ENCODE results near the gene FAM181B. TPM values are rescaled to one million over a fixed set of nuclear protein-coding genes. Genes with fewer than 3 reads are reported as not detected.

The FAM181B gene
- total RNA-seq, 6 experiments from 2014 or later = not detected

DNA sequence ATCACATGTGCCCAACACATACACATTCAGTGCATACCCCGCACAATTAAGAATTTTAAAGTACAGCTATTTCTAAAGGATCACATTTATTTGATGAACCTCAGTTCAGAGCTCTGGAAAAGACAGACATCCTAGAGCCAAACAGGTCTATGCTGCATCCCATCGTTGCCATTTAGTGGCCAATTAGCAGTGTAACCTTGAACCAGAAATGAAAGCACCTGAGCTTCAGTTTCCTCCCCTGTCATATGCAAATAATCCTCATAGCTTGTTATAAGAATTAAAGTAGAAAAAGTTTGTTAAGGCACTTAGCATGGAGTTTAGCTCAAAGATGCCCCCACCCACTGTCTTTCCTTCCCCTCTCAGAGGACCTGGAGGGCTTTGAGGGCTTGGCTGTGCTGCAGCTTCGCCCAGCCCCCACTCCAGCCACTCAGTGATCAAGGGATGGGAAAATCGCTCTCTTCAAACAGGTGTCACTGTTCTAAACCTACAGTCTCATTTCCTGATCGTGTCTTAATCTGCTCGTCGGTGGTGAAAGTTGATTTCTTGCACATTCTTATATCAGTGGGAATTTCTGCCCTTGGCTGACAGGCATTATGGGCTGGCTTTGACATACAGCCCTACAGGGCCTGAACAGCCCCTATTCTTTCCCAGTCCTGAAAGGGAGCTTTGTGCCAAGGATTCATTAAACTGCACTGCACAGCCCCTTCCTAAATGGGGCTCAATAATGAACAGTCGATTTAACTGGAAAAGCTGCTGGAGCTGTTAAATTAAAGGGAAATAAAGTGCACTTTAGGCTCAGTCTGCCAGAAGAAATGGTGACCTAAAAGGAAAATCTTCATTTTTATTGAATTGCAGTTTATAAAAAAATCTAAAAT, 23.3 kb upstream of the FAM181B start:
- H3K27ac ChIP-seq = no peak overlapping the region
- no peaks in the 10 kb centered on the region for H3K36me3 ChIP-seq
- TF ChIP-seq, protein P1, sequence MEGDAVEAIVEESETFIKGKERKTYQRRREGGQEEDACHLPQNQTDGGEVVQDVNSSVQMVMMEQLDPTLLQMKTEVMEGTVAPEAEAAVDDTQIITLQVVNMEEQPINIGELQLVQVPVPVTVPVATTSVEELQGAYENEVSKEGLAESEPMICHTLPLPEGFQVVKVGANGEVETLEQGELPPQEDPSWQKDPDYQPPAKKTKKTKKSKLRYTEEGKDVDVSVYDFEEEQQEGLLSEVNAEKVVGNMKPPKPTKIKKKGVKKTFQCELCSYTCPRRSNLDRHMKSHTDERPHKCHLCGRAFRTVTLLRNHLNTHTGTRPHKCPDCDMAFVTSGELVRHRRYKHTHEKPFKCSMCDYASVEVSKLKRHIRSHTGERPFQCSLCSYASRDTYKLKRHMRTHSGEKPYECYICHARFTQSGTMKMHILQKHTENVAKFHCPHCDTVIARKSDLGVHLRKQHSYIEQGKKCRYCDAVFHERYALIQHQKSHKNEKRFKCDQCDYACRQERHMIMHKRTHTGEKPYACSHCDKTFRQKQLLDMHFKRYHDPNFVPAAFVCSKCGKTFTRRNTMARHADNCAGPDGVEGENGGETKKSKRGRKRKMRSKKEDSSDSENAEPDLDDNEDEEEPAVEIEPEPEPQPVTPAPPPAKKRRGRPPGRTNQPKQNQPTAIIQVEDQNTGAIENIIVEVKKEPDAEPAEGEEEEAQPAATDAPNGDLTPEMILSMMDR (IDR thresholded peaks at IDR 0.05) = no peak
- no peak for TF ChIP-seq POLR2A (IDR thresholded peaks at IDR 0.05)
- H3K9me3 ChIP-seq = no peaks in the 10 kb centered on the region
- H3K4me1 ChIP-seq = no peaks in the 10 kb centered on the region
- WGBS (ENCODE audit: insufficient coverage, low coverage, low lambda C conversion rate, missing lambda C conversion rate) = 44% methylated on average over 8 of the region's 8 CpGs
- no peaks in the 10 kb centered on the region for H3K27me3 ChIP-seq
- ATAC-seq (no peak), DNase-seq (no peak)
- intact Hi-C loops (cut with DNase I) = no loop called here
- H3K4me3 ChIP-seq = no peak overlapping the region

DNA sequence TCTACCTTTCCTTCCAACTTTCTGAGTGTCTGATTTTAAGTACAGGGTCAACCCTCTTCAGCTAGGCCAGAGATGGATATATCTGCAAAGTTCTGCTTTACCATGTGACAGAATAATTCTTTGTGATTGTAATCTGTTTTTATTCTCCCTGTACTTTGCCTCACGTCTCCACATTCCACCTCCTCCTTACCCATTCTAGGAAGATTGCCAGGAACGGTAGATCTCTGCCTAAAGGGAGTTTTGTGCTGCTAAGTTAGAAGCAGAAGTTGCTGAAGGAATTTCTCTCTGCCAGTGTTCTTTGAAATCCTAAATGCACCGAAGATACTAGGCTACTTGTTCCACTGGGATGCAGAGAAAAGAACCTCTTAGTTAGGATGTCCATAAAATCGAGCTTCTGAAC, 20.7 kb upstream of the FAM181B start:
- Histone ChIP-seq H3K4me3 (no peak overlapping the region), H3K36me3 (no peaks in the 10 kb centered on the region), H3K27me3 (no peaks in the 10 kb centered on the region), H3K27ac (no peak overlapping the region), H3K4me1 (no peaks in the 10 kb centered on the region), H3K9me3 (no peaks in the 10 kb centered on the region)
- DNase-seq (no peak), ATAC-seq (no peak)
- TF ChIP-seq POLR2A (IDR thresholded peaks at IDR 0.05) = no peak
- TF ChIP-seq, protein P1 (IDR thresholded peaks at IDR 0.05) = no peak
- WGBS (ENCODE audit: insufficient coverage, low coverage, low lambda C conversion rate, missing lambda C conversion rate) = 36% methylated on average over 4 of the region's 4 CpGs
- intact Hi-C loops (cut with DNase I) = no loop called here

DNA sequence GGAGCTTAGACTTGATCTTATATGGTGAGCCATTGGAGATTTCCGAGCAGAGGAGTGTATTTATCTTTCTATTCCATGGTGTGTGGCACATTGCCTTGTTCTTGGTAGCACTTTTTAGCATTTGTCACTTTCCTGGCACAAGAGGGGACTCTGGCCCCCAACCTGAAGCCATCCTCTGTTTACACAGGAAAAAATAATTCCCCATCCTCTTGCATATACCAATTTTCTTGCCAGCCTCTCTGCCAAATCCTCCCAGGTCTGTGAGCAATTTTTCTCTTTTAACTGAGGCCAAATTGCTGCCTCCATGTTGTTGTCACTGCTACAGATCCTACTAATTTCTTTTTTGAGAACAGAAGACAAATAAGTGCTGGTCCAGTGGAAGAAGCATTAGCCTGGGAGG, 20.3 kb upstream of the FAM181B start:
- ATAC-seq = no peak
- WGBS (ENCODE audit: insufficient coverage, low coverage, low lambda C conversion rate, missing lambda C conversion rate) = 67% methylated on average over 1 of the region's 1 CpG
- H3K9me3 ChIP-seq = no peaks in the 10 kb centered on the region
- H3K4me3 ChIP-seq = no peak overlapping the region
- TF ChIP-seq POLR2A (IDR thresholded peaks at IDR 0.05) = no peak
- TF ChIP-seq, protein P1 (IDR thresholded peaks at IDR 0.05) = no peak
- no peaks in the 10 kb centered on the region for H3K36me3 ChIP-seq
- no peak overlapping the region for H3K27ac ChIP-seq
- H3K4me1 ChIP-seq = no peaks in the 10 kb centered on the region
- no peak for DNase-seq
- intact Hi-C loops (cut with DNase I) = no loop called here
- no peaks in the 10 kb centered on the region for H3K27me3 ChIP-seq

DNA sequence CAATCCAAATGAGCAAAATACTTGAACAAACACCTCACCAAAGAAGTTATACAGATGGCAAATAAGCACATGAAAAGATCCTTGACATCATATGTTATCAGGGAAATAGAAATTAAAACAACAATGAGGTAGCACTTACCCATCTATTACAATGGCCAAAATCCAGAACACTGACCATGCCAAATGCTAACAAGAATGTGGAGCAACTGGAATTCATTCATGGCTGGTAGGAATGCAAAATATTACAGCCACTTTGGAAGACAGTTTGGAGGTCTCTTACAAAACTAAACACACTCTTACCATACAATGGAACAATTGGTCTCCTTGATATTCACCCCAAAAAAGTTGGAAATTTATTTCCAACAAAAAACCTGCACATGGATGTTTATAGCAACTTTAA, 19.1 kb upstream of the FAM181B start:
- no peak overlapping the region for H3K4me3 ChIP-seq
- H3K4me1 ChIP-seq = no peaks in the 10 kb centered on the region
- H3K27ac ChIP-seq = no peak overlapping the region
- ATAC-seq = no peak
- no peak for DNase-seq
- intact Hi-C loops (cut with DNase I) = no loop called here
- TF ChIP-seq POLR2A (IDR thresholded peaks at IDR 0.05) = no peak
- TF ChIP-seq, protein P1 (IDR thresholded peaks at IDR 0.05) = no peak
- no peaks in the 10 kb centered on the region for H3K9me3 ChIP-seq
- H3K36me3 ChIP-seq = no peaks in the 10 kb centered on the region
- H3K27me3 ChIP-seq = no peaks in the 10 kb centered on the region

All from right lobe of liver (tissue), 6 donors.